AG04449 (cell line): Measurements from ENCODE around the gene TPPP2.
A peak's percentile ranks its signal among the peaks of the same experiment; 100 is the strongest.

Experiments used
- CTCF ChIA-PET: fragments of 350-600 bp; formaldehyde crosslinking; extraction: SDS; loops from one replicate; lab custom pipeline; 2021; ENCODE audit warnings: antibody characterized with exemption; lab: Yijun Ruan, JAX
- POLR2A ChIA-PET: fragments of 400-600, 350-600 bp; formaldehyde crosslinking; extraction: SDS; loops from one replicate; lab custom pipeline; 2020; ENCODE audit warnings: antibody characterized with exemption, inconsistent platforms; lab: Yijun Ruan, JAX
- DNase-seq: peaks from one replicate; pipeline ENCODE4 v3.0.0-alpha.2; 2010; ENCODE audit warnings: low read depth, low spot score
- H3K4me3 ChIP-seq: 2 replicates; pipeline ENCODE4 v1.5.1; 2011; ENCODE audit warnings: low read depth, mild to moderate bottlenecking, control low read depth, low read length
- CTCF ChIP-seq: IDR thresholded peaks from one replicate; pipeline ENCODE4 v1.5.1; 2011; ENCODE audit warnings: mild to moderate bottlenecking, moderate library complexity, low read length, control low read depth, inconsistent platforms; ENCODE audit not compliant: insufficient read depth; ENCODE audit errors: missing control alignments

TPPP2 gene

DNA sequence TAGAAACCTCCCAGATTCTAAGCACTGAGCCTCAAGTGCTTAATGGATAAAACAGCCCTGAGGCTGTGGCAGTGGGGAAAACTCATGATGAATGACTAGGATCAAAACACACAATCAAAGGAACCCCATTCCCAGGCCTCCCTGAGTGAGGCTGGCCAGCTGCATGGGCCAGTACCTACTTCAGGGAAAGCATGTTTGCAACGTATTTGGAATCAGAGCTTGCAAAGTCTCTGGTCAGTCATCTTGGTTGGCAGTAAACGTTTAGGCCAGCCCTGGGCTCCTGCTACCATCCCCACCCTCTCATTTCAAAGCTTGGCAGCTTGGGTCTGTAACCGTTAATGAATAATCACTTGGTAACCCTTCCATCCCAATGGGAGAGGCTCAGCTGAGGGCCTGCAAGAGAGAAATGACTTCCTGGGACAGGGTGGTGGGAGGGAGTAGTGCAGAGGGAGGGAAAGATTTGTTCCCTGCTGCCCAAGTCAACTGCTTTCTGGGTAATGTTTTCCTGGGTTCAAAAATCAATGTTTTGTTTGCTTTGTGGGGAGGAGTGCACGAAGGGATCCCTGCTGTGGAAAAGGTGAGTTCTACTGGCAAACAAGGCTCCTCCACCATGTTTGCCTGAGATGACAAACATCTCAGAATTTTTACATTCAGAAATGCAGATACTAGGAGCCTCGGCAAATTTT, 25.6 kb downstream of the TPPP2 start:
- TF ChIP-seq CTCF = no peak
- DNase-seq = no peak
- CTCF ChIA-PET = interaction anchor here (0.9 to 4.7 kb wide), 6 partner anchors 14 to 52 kb away, joined by 3 to 23 read pairs (median 11); partner anchors contain the start of gene RNASE7
- H3K4me3 ChIP-seq = no peak overlapping the region
- POLR2A ChIA-PET = no interaction called here

DNA sequence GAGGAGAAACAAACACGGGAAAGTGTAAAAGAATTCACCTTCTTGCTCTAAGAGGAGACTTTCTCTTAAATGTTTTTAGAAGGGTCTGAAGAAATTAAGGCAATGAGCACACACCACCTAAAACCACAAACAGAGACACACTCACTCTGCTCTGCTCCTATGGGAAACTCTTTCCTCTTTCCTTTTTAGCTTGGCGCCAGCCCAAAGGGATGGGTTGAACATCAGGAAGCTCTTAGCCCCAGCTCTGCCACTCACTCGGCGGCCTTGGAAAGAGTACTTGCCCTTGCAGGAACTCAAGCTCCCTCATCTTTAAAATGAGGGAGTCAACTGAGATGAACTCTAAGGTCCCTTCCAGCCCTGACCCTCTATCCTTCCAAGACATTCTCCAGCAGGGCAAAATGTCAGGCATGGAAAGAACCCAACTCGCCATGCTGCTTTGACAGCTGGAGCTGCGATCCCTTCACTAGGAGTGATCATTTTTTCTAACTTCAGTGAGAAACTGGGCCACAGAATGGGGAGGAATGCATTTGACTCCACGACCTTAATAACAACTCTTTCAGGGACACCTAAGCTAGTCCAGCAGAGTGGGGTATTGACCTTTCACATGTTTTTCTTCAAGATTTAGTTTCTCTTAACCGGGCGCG, 26.6 kb downstream of the TPPP2 start:
- no peak for TF ChIP-seq CTCF
- ChIA-PET CTCF (interaction anchor here (0.9 to 4.7 kb wide), 14 partner anchors 9 to 366 kb away, joined by 3 to 23 read pairs (median 4); partner anchors contain the start of gene RNASE7), POLR2A (interaction anchor here (0.8 kb wide), 1 partner anchor 14 kb away, joined by 4 read pairs; no protein-coding TSS in a partner anchor)
- H3K4me3 ChIP-seq = no peak overlapping the region
- no peak for DNase-seq

- TF ChIP-seq CTCF = peak; percentile 36
- CTCF ChIA-PET = interaction anchor here (0.6 to 4.7 kb wide), 10 partner anchors 9 to 47 kb away, joined by 3 to 23 read pairs (median 4); partner anchors contain the start of gene RNASE7
- no peak within 1 kb of the TSS for H3K4me3 ChIP-seq
- POLR2A ChIA-PET = interaction anchor here (1.4 kb wide), 1 partner anchor 11 kb away, joined by 3 read pairs; no protein-coding TSS in a partner anchor
- DNase-seq = no peak
Measured at GRCh38 chr14:21057803-21058675, 28.0 kb downstream of the TPPP2 start, which contains the start of gene RNASE8. TSS of gene RNASE8 (plus strand) at chr14:21057822. CDS start at chr14:21057893, 71 bp downstream.

DNA sequence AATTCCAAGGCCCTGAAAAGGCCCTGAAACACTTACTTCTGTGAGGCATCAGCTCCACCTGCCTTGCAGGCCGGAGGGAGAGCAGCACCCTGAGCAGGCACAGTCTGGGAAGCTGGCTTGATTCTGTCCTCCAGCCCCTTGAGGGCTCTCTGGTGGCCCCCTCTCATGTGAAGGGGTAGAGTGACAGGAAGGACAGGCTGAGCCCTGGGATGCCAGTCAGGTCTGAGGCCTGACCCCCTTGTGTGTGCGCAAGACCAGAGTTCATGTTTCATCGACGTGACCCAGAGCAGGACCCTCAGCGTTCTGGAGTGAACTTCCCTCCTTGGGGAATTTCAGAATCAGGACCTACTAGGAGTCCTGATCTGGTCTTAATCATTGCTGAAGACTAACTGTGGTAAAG, 28.9 kb downstream of the TPPP2 start:
- H3K4me3 ChIP-seq = no peak overlapping the region
- no peak for DNase-seq
- ChIA-PET CTCF (interaction anchor here (0.9 to 4.7 kb wide), 6 partner anchors 8 to 46 kb away, joined by 3 to 23 read pairs (median 6); partner anchors contain the start of gene RNASE7), POLR2A (interaction anchor here (1.4 kb wide), 1 partner anchor 12 kb away, joined by 3 read pairs; no protein-coding TSS in a partner anchor)
- no peak for TF ChIP-seq CTCF

GRCh38 chr14:21059842-21060613, 30.0 kb downstream of the TPPP2 start:
- ChIA-PET POLR2A (no interaction called here), CTCF (interaction anchor here (1.0 to 9.6 kb wide), 7 partner anchors 7 to 45 kb away, joined by 3 to 137 read pairs (median 23); partner anchors contain the start of genes ARHGEF40 and RNASE7)
- no peak overlapping the region for H3K4me3 ChIP-seq
- DNase-seq = no peak
- no peak for TF ChIP-seq CTCF
